BJ (cell line): Measurements from ENCODE around the gene SLC1A5. TPM values are rescaled to one million over a fixed set of nuclear protein-coding genes. Genes with fewer than 3 reads are reported as not detected.

Source experiments
- CTCF ChIA-PET: fragments of 350-600 bp; formaldehyde crosslinking; extraction: SDS; loops from one replicate; lab custom pipeline; 2021; ENCODE audit warnings: antibody characterized with exemption, inconsistent platforms; lab: Yijun Ruan, JAX
- POLR2A ChIA-PET: fragments of 300-600 bp; sonication (Branson Sonifier 250); formaldehyde crosslinking; extraction: SDS; loops from one replicate; lab custom pipeline; 2021; ENCODE audit warnings: antibody characterized with exemption; lab: Charles Lee
- DNase-seq: peaks from one replicate; pipeline ENCODE4 v3.0.0-alpha.2; 2011; ENCODE audit warnings: low read depth
- H3K27me3 ChIP-seq: 2 replicates; pipeline ENCODE4 v1.6.0; 2011; ENCODE audit warnings: low read length; ENCODE audit not compliant: control insufficient read depth, insufficient read depth
- H3K36me3 ChIP-seq: 2 replicates; pipeline ENCODE4 v1.5.1; 2011; ENCODE audit warnings: low read length; ENCODE audit not compliant: control insufficient read depth, insufficient read depth
- H3K4me3 ChIP-seq: 2 replicates; pipeline ENCODE4 v1.5.1; 2011; ENCODE audit warnings: low read depth, mild to moderate bottlenecking, control low read depth, low read length
- CTCF ChIP-seq: IDR thresholded peaks from 2 replicates; pipeline ENCODE4 v1.5.1; 2011; ENCODE audit warnings: low read depth, mild to moderate bottlenecking, control low read depth, inconsistent platforms, low read length, moderate library complexity; ENCODE audit not compliant: insufficient read depth
- polyA plus RNA-seq: library from polyadenylated mRNA; depleted of rRNA; stranded (reverse); fragments of >200 nt; gene quantifications from 2 replicates; pipeline ENCODE4 v1.2.3, GENCODE V29; 2011

The SLC1A5 gene
- polyA plus RNA-seq, 1 experiment: 506 TPM

- H3K4me3 ChIP-seq: no peak overlapping the region
- no peak for TF ChIP-seq CTCF
- CTCF ChIA-PET: interaction anchor here (1.2 to 5.5 kb wide), 4 partner anchors 41 to 224 kb away, joined by 3 to 40 read pairs (median 4); no protein-coding TSS in a partner anchor
Measured at GRCh38 chr19:46788968-46789338, 559 bp upstream of the SLC1A5 start.

GRCh38 chr19:46787331-46788261 is 798 bp downstream of the SLC1A5 start:
- POLR2A ChIA-PET: no interaction called here
- CTCF ChIA-PET: interaction anchor here (0.6 to 5.5 kb wide), 7 partner anchors 10 to 53 kb away, joined by 3 to 40 read pairs (median 4); no protein-coding TSS in a partner anchor
- no peak for DNase-seq

More at GRCh38 chr19:46788968-46789338, 559 bp upstream of the SLC1A5 start:
- no peaks in the 10 kb centered on the region for H3K27me3 ChIP-seq
- H3K36me3 ChIP-seq: peaks cover 7% of the 10 kb centered on the region
- DNase-seq: no peak
- POLR2A ChIA-PET: no interaction called here

GRCh38 chr19:46787040-46787330 is 1.4 kb downstream of the SLC1A5 start:
- no peak for DNase-seq
- Histone ChIP-seq H3K27me3 (no peaks in the 10 kb centered on the region), H3K4me3 (peak overlapping the region; percentile 95), H3K36me3 (peaks cover 17% of the 10 kb centered on the region)
- TF ChIP-seq CTCF: no peak
- POLR2A ChIA-PET: no interaction called here
- CTCF ChIA-PET: interaction anchor here (0.6 to 5.5 kb wide), 5 partner anchors 13 to 54 kb away, joined by 3 to 40 read pairs (median 4); no protein-coding TSS in a partner anchor

More at GRCh38 chr19:46787331-46788261, 798 bp downstream of the SLC1A5 start:
- Histone ChIP-seq H3K4me3 (peak overlapping the region; percentile 95), H3K27me3 (no peaks in the 10 kb centered on the region), H3K36me3 (peaks cover 13% of the 10 kb centered on the region)
- TF ChIP-seq CTCF: 0 out of 2 replicates have a peak, but pooled peaks have one; percentile 5

GRCh38 chr19:46786236-46787039 is 2.0 kb downstream of the SLC1A5 start:
- ChIA-PET POLR2A (interaction anchor here (0.5 kb wide), 1 partner anchor 68 kb away, joined by 3 read pairs; no protein-coding TSS in a partner anchor), CTCF (interaction anchor here (0.6 to 5.5 kb wide), 7 partner anchors 13 to 54 kb away, joined by 3 to 40 read pairs (median 4); no protein-coding TSS in a partner anchor)
- Histone ChIP-seq H3K27me3 (no peaks in the 10 kb centered on the region), H3K36me3 (peaks cover 21% of the 10 kb centered on the region), H3K4me3 (peak overlapping the region; percentile 95)
- DNase-seq: peak; percentile 67
- no peak for TF ChIP-seq CTCF

- Histone ChIP-seq H3K36me3 (peaks cover 21% of the 10 kb centered on the region), H3K27me3 (no peaks in the 10 kb centered on the region), H3K4me3 (peak overlapping the region; percentile 95)
- ChIA-PET CTCF (interaction anchor here (0.7 to 5.5 kb wide), 5 partner anchors 11 to 55 kb away, joined by 3 to 40 read pairs (median 7); no protein-coding TSS in a partner anchor), POLR2A (no interaction called here)
- no peak for TF ChIP-seq CTCF
- no peak for DNase-seq
Measured at GRCh38 chr19:46785980-46786235, 2.5 kb downstream of the SLC1A5 start.
